H9 (cell line): ENCODE results near the gene CERS6. TPM values are rescaled to one million over a fixed set of nuclear protein-coding genes. Genes with fewer than 3 reads are reported as not detected.

Experiments used
- DNase-seq: peaks from one replicate; pipeline ENCODE4 v3.0.0-alpha.2; 2017
- H2AFZ ChIP-seq: one replicate; pipeline ENCODE4 v1.6.1; 2013; ENCODE audit warnings: mild to moderate bottlenecking, low read length, control low read depth, moderate library complexity
- H2AK5ac ChIP-seq: 2 replicates; pipeline ENCODE4 v1.6.1; 2013; ENCODE audit warnings: low read length, control low read depth, mixed read lengths; ENCODE audit not compliant: insufficient read length
- H2BK120ac ChIP-seq: one replicate; pipeline ENCODE4 v1.6.1; 2013; ENCODE audit warnings: low read depth, mild to moderate bottlenecking, low read length, control low read depth, inconsistent platforms; ENCODE audit not compliant: poor library complexity, severe bottlenecking
- H2BK12ac ChIP-seq: 2 replicates; pipeline ENCODE4 v1.6.1; 2013; ENCODE audit warnings: low read length, control low read depth, mixed read lengths, low read depth; ENCODE audit not compliant: insufficient read length
- H2BK15ac ChIP-seq: 2 replicates; pipeline ENCODE4 v1.6.1; 2013; ENCODE audit warnings: low read depth, low read length, control low read depth
- H2BK20ac ChIP-seq: one replicate; pipeline ENCODE4 v1.6.1; 2013; ENCODE audit warnings: low read depth, mild to moderate bottlenecking, low read length, control low read depth, inconsistent platforms; ENCODE audit not compliant: poor library complexity, severe bottlenecking
- H2BK5ac ChIP-seq: 2 replicates; pipeline ENCODE4 v1.6.1; 2013; ENCODE audit warnings: low read length, control low read depth, mixed read lengths; ENCODE audit not compliant: insufficient read length
- H3K14ac ChIP-seq: 2 replicates; pipeline ENCODE4 v1.6.1; 2013; ENCODE audit warnings: low read length, control low read depth; ENCODE audit not compliant: insufficient read depth
- H3K18ac ChIP-seq: 2 replicates; pipeline ENCODE4 v1.6.1; 2013; ENCODE audit warnings: low read depth, mild to moderate bottlenecking, mixed read lengths, low read length, control low read depth; ENCODE audit not compliant: insufficient read length
- H3K23ac ChIP-seq: 2 replicates; pipeline ENCODE4 v1.6.1; 2013; ENCODE audit warnings: low read length, control low read depth, mixed read lengths, low read depth; ENCODE audit not compliant: insufficient read length
- H3K23me2 ChIP-seq: 2 replicates; pipeline ENCODE4 v1.6.1; 2013; ENCODE audit warnings: low read depth, mild to moderate bottlenecking, mixed read lengths, low read length, control low read depth; ENCODE audit not compliant: insufficient read length, poor library complexity, severe bottlenecking
- H3K27ac ChIP-seq: 2 replicates; pipeline ENCODE4 v1.5.1; 2013; ENCODE audit warnings: low read length, control low read depth, mixed read lengths, low read depth; ENCODE audit not compliant: insufficient read length
- H3K27me3 ChIP-seq: 2 replicates; pipeline ENCODE4 v1.6.1; 2013; ENCODE audit warnings: low read length, control low read depth, inconsistent platforms; ENCODE audit not compliant: insufficient read depth
- H3K4ac ChIP-seq: 2 replicates; pipeline ENCODE4 v1.6.1; 2013; ENCODE audit warnings: low read depth, mild to moderate bottlenecking, control low read depth, inconsistent platforms, low read length, moderate library complexity
- H3K4me1 ChIP-seq: 2 replicates; pipeline ENCODE4 v1.6.1; 2013; ENCODE audit warnings: low read length, control low read depth, inconsistent platforms; ENCODE audit not compliant: insufficient read depth
- H3K4me2 ChIP-seq: 2 replicates; pipeline ENCODE4 v1.6.1; 2013; ENCODE audit warnings: low read length, control low read depth, mixed read lengths; ENCODE audit not compliant: insufficient read length, insufficient read depth
- H3K56ac ChIP-seq: 2 replicates; pipeline ENCODE4 v1.6.1; 2013; ENCODE audit warnings: low read depth, mild to moderate bottlenecking, mixed read lengths, low read length, control low read depth; ENCODE audit not compliant: insufficient read length
- H3K79me1 ChIP-seq: 2 replicates; pipeline ENCODE4 v1.6.1; 2013; ENCODE audit warnings: low read depth, mild to moderate bottlenecking, moderate library complexity, low read length, control low read depth, inconsistent platforms; ENCODE audit not compliant: insufficient read depth, poor library complexity, severe bottlenecking
- H3K79me2 ChIP-seq: 2 replicates; pipeline ENCODE4 v1.6.1; 2013; ENCODE audit warnings: low read length, control low read depth, inconsistent platforms; ENCODE audit not compliant: insufficient read depth
- H3K9ac ChIP-seq: 2 replicates; pipeline ENCODE4 v1.6.1; 2013; ENCODE audit warnings: low read length, control low read depth, mixed read lengths; ENCODE audit not compliant: insufficient read length; ENCODE audit errors: extremely low read depth
- H3K9me3 ChIP-seq: one replicate; pipeline ENCODE4 v1.6.1; 2013; ENCODE audit warnings: low read depth, low read length, inconsistent platforms; ENCODE audit not compliant: control insufficient read depth
- H3T11ph ChIP-seq: one replicate; pipeline ENCODE4 v1.6.1; 2013; ENCODE audit warnings: mild to moderate bottlenecking, low read length, control low read depth, inconsistent platforms
- H4K20me1 ChIP-seq: one replicate; pipeline ENCODE4 v1.6.1; 2013; ENCODE audit not compliant: control insufficient read depth, insufficient read length, insufficient read depth
- H4K5ac ChIP-seq: 2 replicates; pipeline ENCODE4 v1.6.1; 2013; ENCODE audit warnings: low read depth, mild to moderate bottlenecking, mixed read lengths, low read length, control low read depth; ENCODE audit not compliant: insufficient read length
- H4K8ac ChIP-seq: replicated peaks from 2 replicates; pipeline ENCODE4 v1.6.1; 2013; ENCODE audit warnings: low read length, control low read depth, mixed read lengths, low read depth; ENCODE audit not compliant: insufficient read length
- H4K91ac ChIP-seq: 2 replicates; pipeline ENCODE4 v1.6.1; 2013; ENCODE audit warnings: low read depth, mild to moderate bottlenecking, moderate library complexity, mixed read lengths, low read length, control low read depth; ENCODE audit not compliant: insufficient read length
- H3K27ac Mint-ChIP-seq, 3 experiments: 2 replicates in 2 of 3; 3 replicates in 1 of 3; pipeline ENCODE4 v1.8.0; 2020 to 2021; ENCODE audit warnings: mixed read lengths in 3 of 3, mild to moderate bottlenecking in 1 of 3, moderate library complexity in 1 of 3
- H3K27me3 Mint-ChIP-seq: 2 replicates; pipeline ENCODE4 v1.8.0; 2021; ENCODE audit warnings: low read depth, mild to moderate bottlenecking, moderate library complexity, mixed read lengths
- H3K36me3 Mint-ChIP-seq, 3 experiments: 2 replicates in 2 of 3; 3 replicates in 1 of 3; pipeline ENCODE4 v1.8.0; 2020 to 2021; ENCODE audit warnings: low read depth in 3 of 3, mixed read lengths in 3 of 3; ENCODE audit not compliant: insufficient read depth in 1 of 3
- H3K4me1 Mint-ChIP-seq, 2 experiments: 2 replicates each; pipeline ENCODE4 v1.8.0; 2020; ENCODE audit warnings: mixed read lengths in 2 of 2
- H3K4me3 Mint-ChIP-seq, 2 experiments: 2 replicates in 1 of 2; 3 replicates in 1 of 2; pipeline ENCODE4 v1.8.0; 2020 to 2021; ENCODE audit warnings: mild to moderate bottlenecking in 2 of 2, mixed read lengths in 2 of 2, moderate library complexity in 1 of 2
- H3K9me3 Mint-ChIP-seq, 2 experiments: 2 replicates in 1 of 2; 3 replicates in 1 of 2; pipeline ENCODE4 v1.8.0; 2020; ENCODE audit warnings: mild to moderate bottlenecking in 2 of 2, mixed read lengths in 2 of 2, moderate library complexity in 1 of 2
- CTCF ChIP-seq: fragments of 200-600 bp; sonication (generic); conservative IDR thresholded peaks from 3 replicates; pipeline ENCODE4 v1.8.0; 2021; ENCODE audit warnings: antibody characterized with exemption, mild to moderate bottlenecking
- WGBS: extraction: QIAGEN DNeasy Blood & Tissue Kit; methylation state at CpG from one replicate; pipeline ENCODE4 v1.1.7; 2013; ENCODE audit warnings: missing lambda C conversion rate, low lambda C conversion rate, mixed read lengths; ENCODE audit not compliant: insufficient read length; ENCODE audit errors: extremely low coverage; 5-methylcytosine and 5-hydroxymethylcytosine counted together
- total RNA-seq: library from RNA; stranded (reverse); gene quantifications from 2 replicates; pipeline ENCODE4 v1.2.1, GENCODE V29; 2021

Gene CERS6
- total RNA-seq, 1 experiment from 2014 or later: 17.7 TPM

GRCh38 chr2:168429988-168430387 is 26.1 kb upstream of the CERS6 start:
- H3K4me1 Mint-ChIP-seq: peaks cover 20 to 24% of the 10 kb centered on the region in 2 experiments
- H4K91ac ChIP-seq: no peak overlapping the region
- no peak overlapping the region for H3K9ac ChIP-seq
- no peaks in the 10 kb centered on the region for H3K23me2 ChIP-seq
- H4K20me1 ChIP-seq: no peaks in the 10 kb centered on the region
- DNase-seq: no peak
- no peak overlapping the region for H3K56ac ChIP-seq
- no peaks in the 10 kb centered on the region for H3K27me3 ChIP-seq
- H3K27me3 Mint-ChIP-seq: no peaks in the 10 kb centered on the region; the same call in 1 of the 2 replicates
- no CpG with 5 or more reads among the region's 6 CpGs for WGBS
- H3K79me2 ChIP-seq: no peaks in the 10 kb centered on the region
- H3K27ac Mint-ChIP-seq: no peak overlapping the region
- no peak overlapping the region for H2BK12ac ChIP-seq
- no peak overlapping the region for H2BK120ac ChIP-seq
- no peak overlapping the region for H3K4ac ChIP-seq
- no peaks in the 10 kb centered on the region for H3K79me1 ChIP-seq
- no peak overlapping the region for H4K5ac ChIP-seq
- no peak overlapping the region for H4K8ac ChIP-seq
- H3T11ph ChIP-seq: no peak overlapping the region
- H3K23ac ChIP-seq: no peak overlapping the region
- no peak overlapping the region for H3K27ac ChIP-seq
- no peak overlapping the region for H3K18ac ChIP-seq
- H2AFZ ChIP-seq: no peak overlapping the region
- TF ChIP-seq CTCF: no peak
- no peaks in the 10 kb centered on the region for H3K9me3 Mint-ChIP-seq
- no peaks in the 10 kb centered on the region for H3K9me3 ChIP-seq
- H3K4me3 Mint-ChIP-seq: no peak overlapping the region
- H2BK20ac ChIP-seq: no peak overlapping the region
- no peak overlapping the region for H3K4me2 ChIP-seq
- H3K36me3 Mint-ChIP-seq: no peaks in the 10 kb centered on the region; a peak in 1 of 7 replicates
- H3K4me1 ChIP-seq: peaks cover 2% of the 10 kb centered on the region; the same call in 1 of the 2 replicates
- no peak overlapping the region for H2BK5ac ChIP-seq
- H3K14ac ChIP-seq: no peak overlapping the region
- no peak overlapping the region for H2AK5ac ChIP-seq
- no peak overlapping the region for H2BK15ac ChIP-seq
